Measurements from ENCODE around the gene C1orf122.

GRCh38 chr1:37845786-37846185 is 38.2 kb downstream of the C1orf122 start:
- TF ChIP-seq CTCF (conservative IDR thresholded peaks at IDR 0.05; ENCODE audit: low read length): no peak
- no peak for TF ChIP-seq EZH2phosphoT487 (IDR thresholded peaks at IDR 0.05; ENCODE audit: borderline replicate concordance, low read depth, low read length)

Data from OCI-LY7 (cell line).